GM23338 (cell line): ENCODE data around the gene NOVA1. TPM values are rescaled to one million over a fixed set of nuclear protein-coding genes. Genes with fewer than 3 reads are reported as not detected.

Experiments used
- ATAC-seq: fragments of 200-7000 bp; cut with Tn5 transposase; 3 replicates; pipeline ENCODE4 v1.9.1; 2020
- DNase-seq: peaks from one replicate; pipeline ENCODE4 v3.0.0-alpha.2; 2015; ENCODE audit warnings: low spot score
- H2AFZ ChIP-seq: fragments of 200-600 bp; sonication (generic); 2 replicates; pipeline ENCODE4 v1.8.0; 2016; ENCODE audit warnings: antibody characterized with exemption, mild to moderate bottlenecking, moderate library complexity
- H3F3A ChIP-seq: fragments of 200-600 bp; sonication (generic); replicated peaks from 2 replicates; pipeline ENCODE4 v1.8.0; 2017; ENCODE audit warnings: antibody characterized with exemption, mixed run types, low read depth
- H3K27ac ChIP-seq: fragments of 200-600 bp; sonication (generic); 2 replicates; pipeline ENCODE4 v1.6.1; 2016; ENCODE audit warnings: low read depth
- H3K27me3 ChIP-seq: fragments of 200-600 bp; sonication (generic); 2 replicates; pipeline ENCODE4 v1.8.0; 2016; ENCODE audit warnings: mild to moderate bottlenecking, mixed run types, moderate library complexity; ENCODE audit not compliant: insufficient read depth
- H3K36me3 ChIP-seq: fragments of 200-600 bp; sonication (generic); 2 replicates; pipeline ENCODE4 v1.8.0; 2016; ENCODE audit warnings: mild to moderate bottlenecking; ENCODE audit not compliant: insufficient read depth
- H3K4me1 ChIP-seq: fragments of 200-600 bp; sonication (generic); 2 replicates; pipeline ENCODE4 v1.8.0; 2016; ENCODE audit warnings: mild to moderate bottlenecking, moderate library complexity; ENCODE audit not compliant: insufficient read depth
- H3K4me2 ChIP-seq: fragments of 200-600 bp; sonication (generic); 2 replicates; pipeline ENCODE4 v1.7.1; 2017; ENCODE audit warnings: mixed run types
- H3K4me3 ChIP-seq: fragments of 200-600 bp; sonication (generic); 2 replicates; pipeline ENCODE4 v1.6.1; 2016; ENCODE audit warnings: mixed run types
- H3K79me2 ChIP-seq: fragments of 200-600 bp; sonication (generic); replicated peaks from 2 replicates; pipeline ENCODE4 v1.8.0; 2017; ENCODE audit warnings: mild to moderate bottlenecking; ENCODE audit not compliant: insufficient read depth
- H3K9me2 ChIP-seq: fragments of 200-600 bp; sonication (generic); 2 replicates; pipeline ENCODE4 v1.8.0; 2017; ENCODE audit not compliant: insufficient read depth
- H4K20me1 ChIP-seq: fragments of 200-600 bp; sonication (generic); replicated peaks from 2 replicates; pipeline ENCODE4 v1.8.0; 2017; ENCODE audit warnings: mild to moderate bottlenecking; ENCODE audit not compliant: insufficient read depth
- H3K27ac Mint-ChIP-seq: 2 replicates; pipeline ENCODE4 v1.8.0; 2020; ENCODE audit warnings: inconsistent platforms, mild to moderate bottlenecking, moderate library complexity, mixed read lengths
- H3K27me3 Mint-ChIP-seq: 3 replicates; pipeline ENCODE4 v1.8.0; 2022; ENCODE audit warnings: low read depth, mild to moderate bottlenecking, moderate library complexity, mixed read lengths, inconsistent platforms; ENCODE audit not compliant: insufficient read depth, poor library complexity
- H3K36me3 Mint-ChIP-seq: 3 replicates; pipeline ENCODE4 v1.8.0; 2021; ENCODE audit warnings: low read depth, mild to moderate bottlenecking, inconsistent platforms, moderate library complexity, mixed read lengths
- H3K4me1 Mint-ChIP-seq: 3 replicates; pipeline ENCODE4 v1.8.0; 2020; ENCODE audit warnings: mild to moderate bottlenecking, inconsistent platforms, mixed read lengths
- H3K4me3 Mint-ChIP-seq: 3 replicates; pipeline ENCODE4 v1.8.0; 2021; ENCODE audit warnings: moderate library complexity, mild to moderate bottlenecking, inconsistent platforms, mixed read lengths
- H3K9me3 Mint-ChIP-seq: 3 replicates; pipeline ENCODE4 v1.8.0; 2020; ENCODE audit warnings: moderate library complexity, mild to moderate bottlenecking, inconsistent platforms, mixed read lengths
- CREB1 ChIP-seq: fragments of 250-450 bp; sonication (Bioruptor Pico); IDR thresholded peaks from 2 replicates; pipeline ENCODE4 v1.5.0; 2020; ENCODE audit warnings: low read depth, mild to moderate bottlenecking, moderate library complexity
- CTCF ChIP-seq, 2 experiments: fragments of 200-600 bp in 1 of 2; sonication (generic) in 1 of 2; conservative IDR thresholded peaks; 2 replicates each; pipeline versions ENCODE4 v1.5.1 to v1.6.1; 2016 to 2017; ENCODE audit warnings: antibody characterized with exemption in 2 of 2, low read depth in 2 of 2, mild to moderate bottlenecking in 2 of 2, moderate library complexity in 1 of 2
- ETS1 ChIP-seq: IDR thresholded peaks from 2 replicates; pipeline ENCODE4 v1.6.1; 2016; ENCODE audit warnings: antibody characterized with exemption
- EZH2 ChIP-seq: fragments of 200-600 bp; sonication (generic); IDR thresholded peaks from one replicate; pipeline ENCODE4 v1.8.0; 2017; ENCODE audit warnings: antibody characterized with exemption, mild to moderate bottlenecking, low read depth; ENCODE audit not compliant: unreplicated experiment
- EZH2phosphoT487 ChIP-seq: fragments of 200-600 bp; sonication (generic); IDR thresholded peaks from one replicate; pipeline ENCODE4 v1.8.1; 2018; ENCODE audit warnings: antibody characterized with exemption; ENCODE audit not compliant: unreplicated experiment
- POLR2AphosphoS5 ChIP-seq: IDR thresholded peaks from 2 replicates; pipeline ENCODE4 v1.6.1; 2016; ENCODE audit warnings: antibody characterized with exemption, low read depth
- REST ChIP-seq: IDR thresholded peaks from one replicate; pipeline ENCODE4 v1.6.1; 2018; ENCODE audit warnings: antibody characterized with exemption; ENCODE audit not compliant: unreplicated experiment
- STAT1 ChIP-seq: IDR thresholded peaks from one replicate; pipeline ENCODE4 v1.6.1; 2016; ENCODE audit warnings: antibody characterized with exemption; ENCODE audit not compliant: unreplicated experiment
- ZNF114 ChIP-seq: fragments of 250-450 bp; sonication (Bioruptor Pico); IDR thresholded peaks from 2 replicates; pipeline ENCODE4 v1.5.0; 2020; ENCODE audit warnings: mild to moderate bottlenecking, moderate library complexity
- ZNF331 ChIP-seq: fragments of 250-450 bp; sonication (Bioruptor Pico); IDR thresholded peaks from 2 replicates; pipeline ENCODE4 v1.5.0; 2020; ENCODE audit warnings: low read depth, mild to moderate bottlenecking, moderate library complexity
- ZNF462 ChIP-seq: fragments of 250-450 bp; sonication (Bioruptor Pico); IDR thresholded peaks from 2 replicates; pipeline ENCODE4 v1.5.0; 2020; ENCODE audit warnings: mild to moderate bottlenecking, moderate library complexity
- polyA plus RNA-seq: library from polyadenylated mRNA; unstranded; fragments of >200 nt; fragmentation: Nextera tagmentation; extraction: Ambion mirVana; gene quantifications from 2 replicates; pipeline ENCODE4 v1.2.1, GENCODE V29; 2016
- total RNA-seq: library from RNA; depleted of rRNA; stranded (reverse); fragments of >200 nt; shearing (Covaris generic); gene quantifications from 2 replicates; pipeline ENCODE4 v1.2.3, GENCODE V29; 2014

Gene NOVA1
- total and polyA plus RNA-seq, 2 experiments from 2014 or later: 8.1 to 11.6 TPM

GRCh38 chr14:26427097-26427496 lies 170.7 kb downstream of the NOVA1 start:
- no peaks in the 10 kb centered on the region for H4K20me1 ChIP-seq
- no peaks in the 10 kb centered on the region for H3K4me1 ChIP-seq
- H3K79me2 ChIP-seq: no peaks in the 10 kb centered on the region
- no peak for ATAC-seq
- H2AFZ ChIP-seq: no peak overlapping the region
- no peak overlapping the region for H3K27ac Mint-ChIP-seq
- no peaks in the 10 kb centered on the region for H3K9me3 Mint-ChIP-seq
- no peaks in the 10 kb centered on the region for H3F3A ChIP-seq
- H3K36me3 Mint-ChIP-seq: no peaks in the 10 kb centered on the region
- no peaks in the 10 kb centered on the region for H3K27me3 ChIP-seq
- H3K4me3 ChIP-seq: no peak overlapping the region
- H3K27ac ChIP-seq: no peak overlapping the region
- H3K27me3 Mint-ChIP-seq: peaks cover 1% of the 10 kb centered on the region
- TF ChIP-seq CREB1 (CRISPR knock-in tag) (no peak), EZH2 (no peak), ZNF462 (CRISPR knock-in tag) (no peak), EZH2phosphoT487 (no peak), ETS1 (no peak), REST (no peak), POLR2AphosphoS5 (no peak), ZNF331 (CRISPR knock-in tag) (no peak), CTCF (conservative IDR thresholded peaks at IDR 0.05; ENCODE audit: low read depth in 2 of 2) (no peak), ZNF114 (no peak), STAT1 (no peak)
- no peaks in the 10 kb centered on the region for H3K36me3 ChIP-seq
- no peak for DNase-seq
- no peak overlapping the region for H3K4me2 ChIP-seq
- H3K4me3 Mint-ChIP-seq: no peak overlapping the region
- no peaks in the 10 kb centered on the region for H3K9me2 ChIP-seq
- peaks cover 17% of the 10 kb centered on the region for H3K4me1 Mint-ChIP-seq
